Neural cell (in vitro differentiated cells): ENCODE results near the gene PDE9A. TPM values are rescaled to one million over a fixed set of nuclear protein-coding genes. Genes with fewer than 3 reads are reported as not detected.

Experiments used
- H2AFZ ChIP-seq: fragments of 200-600, 300-800 bp; sonication (generic), shearing (Covaris generic); 2 replicates; pipeline ENCODE4 v1.6.0; 2014; ENCODE audit warnings: low read depth, mild to moderate bottlenecking, antibody characterized with exemption, low read length, moderate library complexity
- H3F3A ChIP-seq: fragments of 200-600 bp; shearing (Covaris generic); 2 replicates; pipeline ENCODE4 v1.6.1; 2016; ENCODE audit warnings: mild to moderate bottlenecking, moderate library complexity, mixed read lengths, antibody characterized with exemption, low read length; ENCODE audit not compliant: insufficient read depth, poor library complexity, severe bottlenecking
- H3K27ac ChIP-seq: fragments of 200-600, 300-800 bp; sonication (generic), shearing (Covaris generic); 2 replicates; pipeline ENCODE4 v1.5.1; 2014; ENCODE audit warnings: mild to moderate bottlenecking, low read length, moderate library complexity
- H3K27me3 ChIP-seq: fragments of 300-800, 200-600 bp; sonication (generic), shearing (Covaris generic); 2 replicates; pipeline ENCODE4 v1.6.0; 2014; ENCODE audit warnings: mild to moderate bottlenecking, low read depth, low read length, moderate library complexity; ENCODE audit not compliant: insufficient read depth
- H3K36me3 ChIP-seq: fragments of 300-800, 200-600 bp; sonication (generic), shearing (Covaris generic); 2 replicates; pipeline ENCODE4 v1.5.1; 2014; ENCODE audit warnings: mild to moderate bottlenecking, antibody characterized with exemption, low read length, moderate library complexity; ENCODE audit not compliant: insufficient read depth
- H3K4me2 ChIP-seq: fragments of 300-800, 200-600 bp; sonication (generic), shearing (Covaris generic); 2 replicates; pipeline ENCODE4 v1.6.0; 2014; ENCODE audit warnings: mild to moderate bottlenecking, low read length
- H3K4me3 ChIP-seq: fragments of 300-800, 200-600 bp; sonication (generic), shearing (Covaris generic); 2 replicates; pipeline ENCODE4 v1.5.1; 2014; ENCODE audit warnings: mild to moderate bottlenecking, low read length, moderate library complexity
- H3K79me2 ChIP-seq: fragments of 200-600 bp; shearing (Covaris generic); replicated peaks from 2 replicates; pipeline ENCODE4 v1.6.0; 2014; ENCODE audit warnings: mild to moderate bottlenecking, low read length, moderate library complexity; ENCODE audit not compliant: insufficient read depth
- H3K9ac ChIP-seq: fragments of 300-800, 200-600 bp; sonication (generic), shearing (Covaris generic); 2 replicates; pipeline ENCODE4 v1.6.1; 2016; ENCODE audit warnings: mild to moderate bottlenecking, low read length, mixed read lengths
- H3K9me2 ChIP-seq: fragments of 200-600 bp; shearing (Covaris generic); 2 replicates; pipeline ENCODE4 v1.6.1; 2016; ENCODE audit warnings: mild to moderate bottlenecking, low read length, mixed read lengths; ENCODE audit not compliant: insufficient read depth
- H3K9me3 ChIP-seq: fragments of 200-600, 300-800 bp; sonication (generic), shearing (Covaris generic); 2 replicates; pipeline ENCODE4 v1.6.1; 2016; ENCODE audit warnings: mild to moderate bottlenecking, mixed run types, low read length, moderate library complexity, mixed read lengths
- H4K20me1 ChIP-seq: fragments of 200-600 bp; shearing (Covaris generic); 2 replicates; pipeline ENCODE4 v1.6.1; 2016; ENCODE audit warnings: mild to moderate bottlenecking, mixed run types; ENCODE audit not compliant: insufficient read depth
- EP300 ChIP-seq: fragments of 450-650 bp; conservative IDR thresholded peaks from 2 replicates; pipeline ENCODE4 v1.6.1; 2014; ENCODE audit warnings: antibody characterized with exemption, mild to moderate bottlenecking, moderate library complexity; ENCODE audit not compliant: poor library complexity, severe bottlenecking
- MXI1 ChIP-seq: fragments of 450-650 bp; conservative IDR thresholded peaks from 2 replicates; pipeline ENCODE4 v1.6.1; 2014; ENCODE audit warnings: antibody characterized with exemption, mild to moderate bottlenecking; ENCODE audit not compliant: poor library complexity, severe bottlenecking
- POLR2AphosphoS5 ChIP-seq: IDR thresholded peaks from 2 replicates; pipeline ENCODE4 v1.6.1; 2012
- RAD21 ChIP-seq: fragments of 450-650 bp; conservative IDR thresholded peaks from 2 replicates; pipeline ENCODE4 v1.6.1; 2014; ENCODE audit warnings: antibody characterized with exemption, mild to moderate bottlenecking, moderate library complexity
- polyA plus RNA-seq: library from polyadenylated mRNA; depleted of rRNA; stranded (reverse); fragments of >200 nt; gene quantifications from 2 replicates; pipeline ENCODE4 v1.2.3, GENCODE V29; 2014
- TF ChIP-seq, protein P1 (sequence below): IDR thresholded peaks from 2 replicates; pipeline ENCODE4 v1.6.1; 2012; ENCODE audit warnings: borderline replicate concordance

The PDE9A gene
- polyA plus RNA-seq, 1 donor from 2014 or later: 32.2 TPM

DNA sequence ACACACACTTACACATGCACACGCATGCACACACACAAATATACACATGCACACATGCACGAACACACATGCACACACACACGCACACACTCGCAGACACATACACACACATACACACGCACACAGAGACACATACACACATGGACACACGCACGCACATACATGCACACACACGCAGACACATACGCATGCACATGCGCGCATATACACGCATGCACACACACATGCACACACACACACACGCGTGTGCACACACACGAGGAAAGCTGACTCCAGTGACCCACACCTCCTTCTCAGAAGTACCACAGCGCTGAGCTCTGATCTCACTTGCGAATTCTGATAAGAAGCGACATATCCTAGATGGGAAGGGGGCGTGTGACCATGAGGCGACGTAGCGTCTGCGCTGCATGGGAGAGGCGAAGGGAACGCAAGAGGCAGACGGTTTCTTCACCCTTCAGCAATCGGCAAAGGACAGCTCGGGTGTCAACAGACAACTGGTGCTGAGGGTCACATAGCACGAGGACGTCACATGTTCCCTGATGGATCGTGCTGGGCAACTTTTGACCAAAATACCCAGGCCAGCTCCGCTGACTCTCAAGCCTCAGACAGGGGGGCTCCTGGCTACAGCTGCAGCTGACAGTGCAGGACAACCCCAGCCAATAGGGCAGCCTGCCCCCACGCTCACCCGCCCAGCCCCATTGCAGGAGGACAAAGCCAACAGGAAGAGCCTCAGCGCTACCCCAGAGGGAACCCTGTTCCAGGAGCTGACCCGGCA is 16.0 kb upstream of the PDE9A start:
- no peaks in the 10 kb centered on the region for H3K79me2 ChIP-seq
- no peaks in the 10 kb centered on the region for H3K27me3 ChIP-seq
- no peaks in the 10 kb centered on the region for H3K36me3 ChIP-seq
- no peaks in the 10 kb centered on the region for H3K9me2 ChIP-seq
- no peak overlapping the region for H2AFZ ChIP-seq
- H3K9ac ChIP-seq: no peak overlapping the region
- H3K4me2 ChIP-seq: no peak overlapping the region
- no peak overlapping the region for H3K27ac ChIP-seq
- H3K4me3 ChIP-seq: no peak overlapping the region
- no peaks in the 10 kb centered on the region for H3F3A ChIP-seq
- H4K20me1 ChIP-seq: no peaks in the 10 kb centered on the region
- H3K9me3 ChIP-seq: no peaks in the 10 kb centered on the region
- TF ChIP-seq RAD21: no peak
- no peak for TF ChIP-seq POLR2AphosphoS5
- TF ChIP-seq EP300: no peak
- TF ChIP-seq MXI1: no peak
- TF ChIP-seq, protein P1, sequence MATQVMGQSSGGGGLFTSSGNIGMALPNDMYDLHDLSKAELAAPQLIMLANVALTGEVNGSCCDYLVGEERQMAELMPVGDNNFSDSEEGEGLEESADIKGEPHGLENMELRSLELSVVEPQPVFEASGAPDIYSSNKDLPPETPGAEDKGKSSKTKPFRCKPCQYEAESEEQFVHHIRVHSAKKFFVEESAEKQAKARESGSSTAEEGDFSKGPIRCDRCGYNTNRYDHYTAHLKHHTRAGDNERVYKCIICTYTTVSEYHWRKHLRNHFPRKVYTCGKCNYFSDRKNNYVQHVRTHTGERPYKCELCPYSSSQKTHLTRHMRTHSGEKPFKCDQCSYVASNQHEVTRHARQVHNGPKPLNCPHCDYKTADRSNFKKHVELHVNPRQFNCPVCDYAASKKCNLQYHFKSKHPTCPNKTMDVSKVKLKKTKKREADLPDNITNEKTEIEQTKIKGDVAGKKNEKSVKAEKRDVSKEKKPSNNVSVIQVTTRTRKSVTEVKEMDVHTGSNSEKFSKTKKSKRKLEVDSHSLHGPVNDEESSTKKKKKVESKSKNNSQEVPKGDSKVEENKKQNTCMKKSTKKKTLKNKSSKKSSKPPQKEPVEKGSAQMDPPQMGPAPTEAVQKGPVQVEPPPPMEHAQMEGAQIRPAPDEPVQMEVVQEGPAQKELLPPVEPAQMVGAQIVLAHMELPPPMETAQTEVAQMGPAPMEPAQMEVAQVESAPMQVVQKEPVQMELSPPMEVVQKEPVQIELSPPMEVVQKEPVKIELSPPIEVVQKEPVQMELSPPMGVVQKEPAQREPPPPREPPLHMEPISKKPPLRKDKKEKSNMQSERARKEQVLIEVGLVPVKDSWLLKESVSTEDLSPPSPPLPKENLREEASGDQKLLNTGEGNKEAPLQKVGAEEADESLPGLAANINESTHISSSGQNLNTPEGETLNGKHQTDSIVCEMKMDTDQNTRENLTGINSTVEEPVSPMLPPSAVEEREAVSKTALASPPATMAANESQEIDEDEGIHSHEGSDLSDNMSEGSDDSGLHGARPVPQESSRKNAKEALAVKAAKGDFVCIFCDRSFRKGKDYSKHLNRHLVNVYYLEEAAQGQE: no peak

DNA sequence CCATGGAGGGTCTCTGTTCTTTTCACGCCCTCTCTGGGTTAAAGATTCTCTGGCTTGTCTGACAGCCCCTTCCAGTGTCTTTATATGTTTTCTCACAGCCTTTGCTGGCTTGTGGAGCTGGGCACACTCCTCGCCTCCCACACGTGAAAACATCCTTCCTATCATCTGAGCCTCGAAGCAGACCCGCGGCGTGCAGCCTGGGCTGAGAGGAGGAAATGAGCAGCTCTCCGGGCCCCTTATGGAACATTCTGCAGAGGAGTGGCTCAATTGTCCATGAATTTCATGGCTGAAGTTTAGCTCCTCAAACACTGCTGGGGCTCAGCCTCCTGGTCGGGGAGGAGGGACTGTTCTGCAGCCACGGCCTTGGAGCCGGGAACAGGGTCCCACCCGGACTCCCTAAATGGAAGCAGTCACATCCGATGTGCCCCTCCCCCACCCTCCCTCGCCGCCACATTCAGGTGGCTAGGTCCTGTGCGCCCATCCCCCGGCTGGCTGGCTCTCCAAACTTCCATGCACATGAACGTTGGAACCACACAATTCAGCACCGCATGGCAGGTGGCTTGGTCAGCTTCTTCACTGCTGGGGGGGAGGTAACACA is 15.1 kb upstream of the PDE9A start:
- no peak overlapping the region for H3K27ac ChIP-seq

More for the DNA sequence above, 15.1 kb upstream of the PDE9A start:
- Histone ChIP-seq H3K36me3 (no peaks in the 10 kb centered on the region), H3K9me3 (no peaks in the 10 kb centered on the region), H3K9me2 (no peaks in the 10 kb centered on the region), H3K27me3 (no peaks in the 10 kb centered on the region), H2AFZ (no peak overlapping the region), H3K9ac (no peak overlapping the region), H3K4me3 (no peak overlapping the region), H3K4me2 (no peak overlapping the region), H4K20me1 (no peaks in the 10 kb centered on the region), H3F3A (no peaks in the 10 kb centered on the region), H3K79me2 (no peaks in the 10 kb centered on the region)
- TF ChIP-seq POLR2AphosphoS5 (no peak), EP300 (no peak)
- TF ChIP-seq, protein P1: no peak
